22Rv1 (cell line): ENCODE data around the gene ARID1B.

Experiments used
- ZFX ChIP-seq: fragments of 450-650 bp; IDR thresholded peaks from 2 replicates; pipeline ENCODE4 v1.6.1; 2017; ENCODE audit warnings: antibody characterized with exemption, borderline replicate concordance
- TF ChIP-seq, protein P1 (sequence below): fragments of 450-650 bp; IDR thresholded peaks from 2 replicates; pipeline ENCODE4 v1.5.1; 2017; ENCODE audit warnings: mild to moderate bottlenecking

DNA sequence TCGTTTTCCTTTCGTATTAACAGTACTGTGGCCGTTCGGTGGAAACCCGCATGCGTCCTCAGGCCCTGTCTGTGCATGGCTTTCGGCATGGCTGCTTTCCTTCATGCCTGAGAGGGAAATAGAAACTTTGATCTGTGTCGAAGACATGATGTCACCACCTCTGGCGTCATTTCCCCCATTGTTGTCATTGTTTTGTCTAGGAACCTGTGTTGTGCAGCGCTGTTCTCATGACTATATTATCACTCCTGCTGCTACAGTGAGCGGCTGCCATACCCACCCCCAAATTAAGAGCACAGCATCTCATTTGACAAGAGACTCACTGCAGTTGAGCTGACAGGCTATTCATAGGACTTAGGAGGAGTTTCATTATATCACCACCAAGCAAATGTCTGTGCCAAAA is 373.9 kb downstream of the ARID1B start:
- TF ChIP-seq, protein P1, sequence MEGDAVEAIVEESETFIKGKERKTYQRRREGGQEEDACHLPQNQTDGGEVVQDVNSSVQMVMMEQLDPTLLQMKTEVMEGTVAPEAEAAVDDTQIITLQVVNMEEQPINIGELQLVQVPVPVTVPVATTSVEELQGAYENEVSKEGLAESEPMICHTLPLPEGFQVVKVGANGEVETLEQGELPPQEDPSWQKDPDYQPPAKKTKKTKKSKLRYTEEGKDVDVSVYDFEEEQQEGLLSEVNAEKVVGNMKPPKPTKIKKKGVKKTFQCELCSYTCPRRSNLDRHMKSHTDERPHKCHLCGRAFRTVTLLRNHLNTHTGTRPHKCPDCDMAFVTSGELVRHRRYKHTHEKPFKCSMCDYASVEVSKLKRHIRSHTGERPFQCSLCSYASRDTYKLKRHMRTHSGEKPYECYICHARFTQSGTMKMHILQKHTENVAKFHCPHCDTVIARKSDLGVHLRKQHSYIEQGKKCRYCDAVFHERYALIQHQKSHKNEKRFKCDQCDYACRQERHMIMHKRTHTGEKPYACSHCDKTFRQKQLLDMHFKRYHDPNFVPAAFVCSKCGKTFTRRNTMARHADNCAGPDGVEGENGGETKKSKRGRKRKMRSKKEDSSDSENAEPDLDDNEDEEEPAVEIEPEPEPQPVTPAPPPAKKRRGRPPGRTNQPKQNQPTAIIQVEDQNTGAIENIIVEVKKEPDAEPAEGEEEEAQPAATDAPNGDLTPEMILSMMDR = no peak
- no peak for TF ChIP-seq ZFX
